HepG2 (cell line): ENCODE data around the gene GTF2H4. TPM values are rescaled to one million over a fixed set of nuclear protein-coding genes. Genes with fewer than 3 reads are reported as not detected.

Experiments used
- AHR ChIP-seq: IDR thresholded peaks from 2 replicates; pipeline ENCODE4 v1.6.1; 2018; ENCODE audit warnings: missing genetic modification reagents, missing compliant biosample characterization
- ATF1 ChIP-seq: IDR thresholded peaks from 2 replicates; pipeline ENCODE4 v1.6.1; 2016; ENCODE audit warnings: mild to moderate bottlenecking, control low read depth
- FOXA3 ChIP-seq: IDR thresholded peaks from 2 replicates; pipeline ENCODE4 v1.6.1; 2016; ENCODE audit warnings: missing genetic modification reagents, missing compliant biosample characterization
- NFE2L2 ChIP-seq: fragments of 150-350 bp; IDR thresholded peaks from 2 replicates; pipeline ENCODE4 v1.6.1; 2014; ENCODE audit warnings: low read length
- SP5 ChIP-seq: IDR thresholded peaks from 2 replicates; pipeline ENCODE4 v1.6.1; 2016; ENCODE audit warnings: low read depth, borderline replicate concordance
- SRSF1 ChIP-seq: fragments of 200-400 bp; formaldehyde crosslinking; optimal IDR thresholded peaks from 2 replicates; pipeline ENCODE3; 2017; ENCODE audit warnings: mild to moderate bottlenecking, low read depth, low read length, moderate library complexity
- THAP7 ChIP-seq: sonication (generic); formaldehyde crosslinking; IDR thresholded peaks from 2 replicates; pipeline ENCODE4 v1.8.1; 2023; ENCODE audit warnings: mild to moderate bottlenecking, missing genetic modification reagents
- TP53 ChIP-seq: sonication (generic); formaldehyde crosslinking; conservative IDR thresholded peaks from 2 replicates; pipeline ENCODE4 v1.4.0; 2020; ENCODE audit warnings: missing genetic modification reagents
- ZBTB4 ChIP-seq: sonication (generic); formaldehyde crosslinking; IDR thresholded peaks from 2 replicates; pipeline ENCODE4 v1.4.0; 2020; ENCODE audit warnings: missing genetic modification reagents, mild to moderate bottlenecking, borderline replicate concordance
- ZHX1 ChIP-seq: sonication (generic); formaldehyde crosslinking; IDR thresholded peaks from 2 replicates; pipeline ENCODE4 v1.8.1; 2022; ENCODE audit warnings: low read depth, mild to moderate bottlenecking, missing genetic modification reagents
- ZKSCAN8 ChIP-seq: IDR thresholded peaks from 2 replicates; pipeline ENCODE4 v1.6.1; 2016; ENCODE audit warnings: borderline replicate concordance, missing genetic modification reagents, missing compliant biosample characterization
- ZNF264 ChIP-seq: sonication (generic); formaldehyde crosslinking; IDR thresholded peaks from 2 replicates; pipeline ENCODE4 v1.4.0; 2020; ENCODE audit warnings: missing genetic modification reagents
- ZNF275 ChIP-seq: sonication (generic); formaldehyde crosslinking; IDR thresholded peaks from 2 replicates; pipeline ENCODE4 v1.8.0; 2022; ENCODE audit warnings: missing genetic modification reagents, mild to moderate bottlenecking, inconsistent platforms, borderline replicate concordance
- ZNF468 ChIP-seq: sonication (generic); formaldehyde crosslinking; IDR thresholded peaks from 2 replicates; pipeline ENCODE4 v1.8.0; 2022; ENCODE audit warnings: mild to moderate bottlenecking, moderate library complexity, missing genetic modification reagents
- ZSCAN29 ChIP-seq: sonication (generic); formaldehyde crosslinking; conservative IDR thresholded peaks from 2 replicates; pipeline ENCODE4 v1.4.0; 2020; ENCODE audit warnings: mild to moderate bottlenecking, missing genetic modification reagents
- polyA plus RNA-seq, 8 experiments: library from polyadenylated mRNA; depleted of rRNA in 3 of 8; stranded (reverse) in 7 of 8; unstranded in 1 of 8; fragments of >200 nt; fragmentation: Illumina TruSeq in 4 of 8; extraction: Trizol in 4 of 8; gene quantifications; 2 replicates each; pipeline versions ENCODE4 v1.2.1 to v1.2.3, GENCODE V29; 2011 to 2016; ENCODE audit warnings: low read depth in 4 of 8, missing spikeins in 1 of 8, mixed read lengths in 1 of 8; ENCODE audit not compliant: insufficient read depth in 1 of 8
- total RNA-seq, 5 experiments: library from RNA; depleted of rRNA; stranded (reverse); fragments of >200 nt; fragmentation: Illumina TruSeq; extraction: Trizol; gene quantifications; 2 replicates each; pipeline ENCODE4 v1.2.3, GENCODE V29; 2016; ENCODE audit warnings: low read depth in 1 of 5
- TF ChIP-seq, protein P1 (sequence below): sonication (generic); formaldehyde crosslinking; IDR thresholded peaks from 2 replicates; pipeline ENCODE4 v1.4.0; 2020; ENCODE audit warnings: mild to moderate bottlenecking, missing genetic modification reagents
- TF ChIP-seq, protein P2 (sequence below): sonication (generic); formaldehyde crosslinking; IDR thresholded peaks from 2 replicates; pipeline ENCODE4 v1.5.0; 2020; ENCODE audit warnings: missing genetic modification reagents

The GTF2H4 gene
- total and polyA plus RNA-seq, 2 of the 13 experiments (the other 11 are each of a cell fraction or from before 2014, with no cell fraction given): 15.9 to 49.3 TPM

DNA sequence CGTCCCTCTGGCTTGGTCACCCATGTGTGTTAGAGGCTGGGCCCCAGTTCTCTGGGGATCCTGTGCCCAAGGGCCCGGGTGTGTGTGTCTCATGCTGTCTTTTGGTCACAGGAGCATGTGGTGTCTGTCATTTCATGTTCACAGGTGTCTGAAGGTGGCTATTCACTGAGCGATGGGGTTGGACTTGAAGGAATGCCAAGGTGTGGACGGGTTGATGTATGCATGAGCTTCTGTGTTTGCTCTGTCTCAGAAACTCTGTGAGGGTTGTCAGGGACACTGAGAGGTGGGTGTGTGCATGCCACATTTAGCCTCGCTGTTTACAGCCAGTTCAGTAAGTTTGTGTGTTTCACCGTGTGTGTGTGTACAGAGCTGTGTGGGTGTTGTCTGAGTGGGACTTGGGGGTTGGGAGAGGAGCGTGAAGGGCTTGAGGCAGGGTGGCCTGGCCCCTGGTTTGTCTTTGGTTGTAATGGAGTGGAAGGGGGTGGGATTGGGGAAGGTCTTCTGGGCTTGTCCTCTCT lies 22.5 kb upstream of the GTF2H4 start (continued):
- TF ChIP-seq AHR: 0 out of 2 replicates have a peak, but pooled peaks have one; percentile 42
- TF ChIP-seq FOXA3 (CRISPR knock-in tag): peak; percentile 38
- no peak for TF ChIP-seq ZKSCAN8 (CRISPR knock-in tag)
- 0 out of 2 replicates have a peak, but pooled peaks have one; percentile 63 for TF ChIP-seq ZNF468
- no peak for TF ChIP-seq ZSCAN29 (CRISPR knock-in tag)
- TF ChIP-seq ZNF264 (CRISPR knock-in tag): no peak
- TF ChIP-seq TP53 (CRISPR knock-in tag): no peak
- no peak for TF ChIP-seq SRSF1
- TF ChIP-seq ATF1: no peak
- TF ChIP-seq ZBTB4: no peak
- TF ChIP-seq ZNF275: 0 out of 2 replicates have a peak, but pooled peaks have one; percentile 76
- TF ChIP-seq ZHX1 (CRISPR knock-in tag): no peak
- TF ChIP-seq SP5: no peak
- TF ChIP-seq, protein P1, sequence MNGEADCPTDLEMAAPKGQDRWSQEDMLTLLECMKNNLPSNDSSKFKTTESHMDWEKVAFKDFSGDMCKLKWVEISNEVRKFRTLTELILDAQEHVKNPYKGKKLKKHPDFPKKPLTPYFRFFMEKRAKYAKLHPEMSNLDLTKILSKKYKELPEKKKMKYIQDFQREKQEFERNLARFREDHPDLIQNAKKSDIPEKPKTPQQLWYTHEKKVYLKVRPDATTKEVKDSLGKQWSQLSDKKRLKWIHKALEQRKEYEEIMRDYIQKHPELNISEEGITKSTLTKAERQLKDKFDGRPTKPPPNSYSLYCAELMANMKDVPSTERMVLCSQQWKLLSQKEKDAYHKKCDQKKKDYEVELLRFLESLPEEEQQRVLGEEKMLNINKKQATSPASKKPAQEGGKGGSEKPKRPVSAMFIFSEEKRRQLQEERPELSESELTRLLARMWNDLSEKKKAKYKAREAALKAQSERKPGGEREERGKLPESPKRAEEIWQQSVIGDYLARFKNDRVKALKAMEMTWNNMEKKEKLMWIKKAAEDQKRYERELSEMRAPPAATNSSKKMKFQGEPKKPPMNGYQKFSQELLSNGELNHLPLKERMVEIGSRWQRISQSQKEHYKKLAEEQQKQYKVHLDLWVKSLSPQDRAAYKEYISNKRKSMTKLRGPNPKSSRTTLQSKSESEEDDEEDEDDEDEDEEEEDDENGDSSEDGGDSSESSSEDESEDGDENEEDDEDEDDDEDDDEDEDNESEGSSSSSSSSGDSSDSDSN: no peak
- no peak for TF ChIP-seq THAP7 (CRISPR knock-in tag)
- TF ChIP-seq NFE2L2: no peak
- TF ChIP-seq, protein P2, sequence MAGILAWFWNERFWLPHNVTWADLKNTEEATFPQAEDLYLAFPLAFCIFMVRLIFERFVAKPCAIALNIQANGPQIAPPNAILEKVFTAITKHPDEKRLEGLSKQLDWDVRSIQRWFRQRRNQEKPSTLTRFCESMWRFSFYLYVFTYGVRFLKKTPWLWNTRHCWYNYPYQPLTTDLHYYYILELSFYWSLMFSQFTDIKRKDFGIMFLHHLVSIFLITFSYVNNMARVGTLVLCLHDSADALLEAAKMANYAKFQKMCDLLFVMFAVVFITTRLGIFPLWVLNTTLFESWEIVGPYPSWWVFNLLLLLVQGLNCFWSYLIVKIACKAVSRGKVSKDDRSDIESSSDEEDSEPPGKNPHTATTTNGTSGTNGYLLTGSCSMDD (CRISPR knock-in tag): no peak
